SU-DHL-6 (cell line): ENCODE results near the gene TNS3.

ENCODE experiments used
- EZH2phosphoT487 ChIP-seq: fragments of 200-600 bp; sonication (generic), shearing (Covaris generic); conservative IDR thresholded peaks from 2 replicates; pipeline ENCODE4 v1.6.1; 2018; ENCODE audit warnings: mild to moderate bottlenecking, antibody characterized with exemption, low read length, moderate library complexity, mixed read lengths
- TF ChIP-seq, protein P1 (sequence below): fragments of 200-600 bp; sonication (generic); IDR thresholded peaks from one replicate; pipeline ENCODE4 v1.5.1; 2017; ENCODE audit warnings: antibody characterized with exemption, mild to moderate bottlenecking, low read length, moderate library complexity; ENCODE audit not compliant: insufficient read depth, poor library complexity, severe bottlenecking

DNA sequence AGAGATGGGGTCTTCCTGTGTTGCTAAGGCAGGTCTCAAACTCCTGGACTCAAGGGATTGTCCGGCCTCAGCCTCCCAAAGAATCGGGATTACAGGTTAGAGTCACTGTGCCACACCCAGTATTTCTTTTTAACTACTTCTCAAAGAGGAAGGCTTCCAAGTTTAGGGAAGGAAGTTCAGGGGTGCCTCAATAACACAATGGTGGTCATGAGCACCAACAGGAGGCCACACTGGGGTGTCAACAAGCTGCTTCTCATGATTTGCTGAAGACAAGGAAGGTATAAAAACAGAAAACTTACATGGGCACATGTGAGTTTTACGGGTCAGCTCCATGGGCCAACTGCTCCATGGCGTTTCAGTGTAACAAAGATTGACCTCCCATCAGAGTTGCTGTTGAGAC is 160.5 kb downstream of the TNS3 start:
- TF ChIP-seq, protein P1, sequence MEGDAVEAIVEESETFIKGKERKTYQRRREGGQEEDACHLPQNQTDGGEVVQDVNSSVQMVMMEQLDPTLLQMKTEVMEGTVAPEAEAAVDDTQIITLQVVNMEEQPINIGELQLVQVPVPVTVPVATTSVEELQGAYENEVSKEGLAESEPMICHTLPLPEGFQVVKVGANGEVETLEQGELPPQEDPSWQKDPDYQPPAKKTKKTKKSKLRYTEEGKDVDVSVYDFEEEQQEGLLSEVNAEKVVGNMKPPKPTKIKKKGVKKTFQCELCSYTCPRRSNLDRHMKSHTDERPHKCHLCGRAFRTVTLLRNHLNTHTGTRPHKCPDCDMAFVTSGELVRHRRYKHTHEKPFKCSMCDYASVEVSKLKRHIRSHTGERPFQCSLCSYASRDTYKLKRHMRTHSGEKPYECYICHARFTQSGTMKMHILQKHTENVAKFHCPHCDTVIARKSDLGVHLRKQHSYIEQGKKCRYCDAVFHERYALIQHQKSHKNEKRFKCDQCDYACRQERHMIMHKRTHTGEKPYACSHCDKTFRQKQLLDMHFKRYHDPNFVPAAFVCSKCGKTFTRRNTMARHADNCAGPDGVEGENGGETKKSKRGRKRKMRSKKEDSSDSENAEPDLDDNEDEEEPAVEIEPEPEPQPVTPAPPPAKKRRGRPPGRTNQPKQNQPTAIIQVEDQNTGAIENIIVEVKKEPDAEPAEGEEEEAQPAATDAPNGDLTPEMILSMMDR: no peak
- TF ChIP-seq EZH2phosphoT487: no peak
